ENCODE results near the gene GPR153.

Gene GPR153

DNA sequence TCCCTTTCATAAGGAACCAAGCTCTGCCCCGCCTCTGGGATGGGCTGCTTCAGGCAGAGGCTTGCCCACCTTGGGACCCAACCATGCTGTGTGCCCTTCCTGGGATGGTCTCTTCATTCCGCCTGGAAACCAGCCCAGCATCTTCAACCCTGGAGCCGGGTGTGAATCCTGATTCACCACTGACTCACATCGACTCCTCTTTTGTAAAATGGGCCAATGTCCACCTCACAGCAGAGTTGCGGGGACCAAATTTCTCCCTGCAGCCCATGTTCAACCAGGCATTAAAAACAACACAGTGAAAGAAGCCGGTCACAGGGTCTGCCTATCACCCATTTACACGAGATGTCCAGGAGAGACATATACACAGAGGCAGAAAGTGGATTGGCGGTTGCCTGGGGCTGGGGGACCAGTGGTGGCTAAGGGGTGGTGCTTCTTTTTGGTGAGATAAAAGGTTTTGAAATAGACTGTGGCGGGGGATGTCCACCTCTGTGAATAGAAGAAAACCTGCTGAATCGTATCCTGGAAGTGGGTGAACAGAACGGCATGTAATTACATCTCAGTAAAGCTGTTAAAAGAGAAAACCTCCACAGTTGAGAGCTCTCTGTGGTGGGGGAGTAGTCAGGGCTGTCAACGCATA, 6.9 kb upstream of the GPR153 start:
- no peak for TF ChIP-seq CTCF (IDR thresholded peaks at IDR 0.05; ENCODE audit: extremely low read depth, insufficient read depth, missing control alignments)
- in situ Hi-C loops (cut with MboI; ENCODE audit: low pct_unique_long_range_greater_than_20kb, low sequenced_read_pairs, unreplicated experiment): no loop called here
- DNase-seq (ENCODE audit: low spot score): no peak

GRCh38 chr1:6266641-6267040, 5.7 kb upstream of the GPR153 start:
- no peak for DNase-seq (ENCODE audit: low spot score)
- in situ Hi-C loops (cut with MboI; ENCODE audit: low pct_unique_long_range_greater_than_20kb, low sequenced_read_pairs, unreplicated experiment): no loop called here
- TF ChIP-seq CTCF (IDR thresholded peaks at IDR 0.05; ENCODE audit: extremely low read depth, insufficient read depth, missing control alignments): no peak

DNA sequence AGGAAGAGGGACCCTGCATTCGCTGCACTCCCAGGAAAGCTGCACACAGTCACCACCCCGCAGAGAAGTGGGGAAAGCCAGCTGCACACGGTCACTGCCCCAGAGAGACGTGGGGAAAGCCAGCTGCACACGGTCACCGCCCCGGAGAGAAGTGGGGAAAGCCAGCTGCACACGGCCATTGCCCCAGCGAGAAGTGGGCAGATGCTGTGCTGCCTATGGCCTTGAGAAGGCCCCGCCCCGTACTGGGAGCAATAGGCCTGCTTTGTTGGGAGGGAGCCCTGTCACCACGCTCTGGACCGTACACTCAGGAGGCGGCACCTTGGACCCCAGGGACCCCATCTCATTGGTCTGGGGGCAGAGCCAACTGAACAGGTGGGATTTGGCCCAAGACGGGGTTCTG, 4.3 kb upstream of the GPR153 start:
- TF ChIP-seq CTCF (IDR thresholded peaks at IDR 0.05; ENCODE audit: extremely low read depth, insufficient read depth, missing control alignments): no peak
- DNase-seq (ENCODE audit: low spot score): no peak
- in situ Hi-C loops (cut with MboI; ENCODE audit: low pct_unique_long_range_greater_than_20kb, low sequenced_read_pairs, unreplicated experiment): no loop called here

GRCh38 chr1:6263716-6264115, 2.8 kb upstream of the GPR153 start:
- no peak for DNase-seq (ENCODE audit: low spot score)
- no peak for TF ChIP-seq CTCF (IDR thresholded peaks at IDR 0.05; ENCODE audit: extremely low read depth, insufficient read depth, missing control alignments)
- in situ Hi-C loops (cut with MboI; ENCODE audit: low pct_unique_long_range_greater_than_20kb, low sequenced_read_pairs, unreplicated experiment): no loop called here

DNA sequence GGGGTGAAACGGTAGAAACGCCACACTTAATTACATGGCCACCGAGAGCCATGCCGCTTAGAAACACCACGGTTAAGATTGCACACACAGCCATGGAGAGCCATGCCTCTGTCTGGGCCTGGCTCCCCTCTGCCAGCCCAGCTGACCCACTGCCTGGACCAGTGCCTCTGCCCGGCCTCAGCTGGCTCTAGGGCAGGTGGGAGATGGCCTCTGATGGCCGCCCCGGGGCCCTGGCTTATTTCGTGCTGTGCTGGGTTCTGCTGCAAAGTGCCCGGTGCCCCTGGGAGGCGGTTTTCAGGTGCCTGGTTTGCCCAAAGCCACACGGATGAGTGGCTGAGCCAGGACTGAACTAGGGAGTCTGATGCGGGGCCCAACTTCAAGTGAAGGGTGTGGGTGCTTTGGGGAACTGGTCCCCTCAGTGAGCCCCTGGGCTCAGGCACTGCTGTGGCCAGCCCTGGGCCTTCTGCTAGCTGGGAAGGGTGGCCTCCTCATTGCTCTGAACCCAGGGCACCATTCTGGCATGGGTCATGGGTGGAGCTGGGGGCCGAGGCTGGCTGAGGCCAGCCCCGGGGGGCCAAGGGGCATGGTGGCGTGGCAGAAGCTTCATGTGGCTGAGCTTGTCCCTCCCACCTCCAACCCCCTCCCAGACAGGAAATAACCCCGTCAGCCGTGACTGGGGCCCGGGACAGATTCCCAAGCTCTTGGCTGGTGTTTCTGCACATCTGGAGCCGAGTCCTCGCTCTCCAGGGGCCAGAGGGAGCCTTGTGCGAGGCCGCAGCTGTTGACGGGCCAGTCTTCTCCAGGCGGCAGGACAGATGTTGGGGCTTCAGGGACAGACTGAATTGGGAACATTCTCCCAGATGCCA, 1.9 kb upstream of the GPR153 start:
- in situ Hi-C loops (cut with MboI; ENCODE audit: low pct_unique_long_range_greater_than_20kb, low sequenced_read_pairs, unreplicated experiment): no loop called here
- TF ChIP-seq CTCF (IDR thresholded peaks at IDR 0.05; ENCODE audit: extremely low read depth, insufficient read depth, missing control alignments): no peak
- no peak for DNase-seq (ENCODE audit: low spot score)

DNA sequence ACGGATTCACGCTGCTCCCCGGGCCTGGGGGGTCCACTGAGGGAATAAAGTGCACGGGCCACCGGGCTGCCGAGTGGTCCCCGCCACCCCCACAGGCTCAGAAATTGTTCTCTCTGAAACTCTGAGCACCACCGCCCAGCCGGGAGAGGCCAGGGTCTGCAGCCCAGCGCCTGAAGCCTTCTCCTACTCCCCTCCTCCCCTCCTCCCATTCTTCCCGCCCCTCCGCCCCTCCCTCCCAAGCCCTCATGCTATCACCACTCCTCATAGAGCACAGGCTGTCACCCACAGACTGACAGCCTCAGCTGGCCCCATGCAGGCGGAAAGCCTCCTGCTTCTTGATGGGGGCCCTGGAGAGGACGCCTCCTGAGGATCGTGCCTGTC, 707 bp upstream of the GPR153 start:
- no peak for DNase-seq (ENCODE audit: low spot score)
- no peak for TF ChIP-seq CTCF (IDR thresholded peaks at IDR 0.05; ENCODE audit: extremely low read depth, insufficient read depth, missing control alignments)
- in situ Hi-C loops (cut with MboI; ENCODE audit: low pct_unique_long_range_greater_than_20kb, low sequenced_read_pairs, unreplicated experiment): no loop called here
